HT1080 (cell line): ENCODE measurements around the gene PPP2R5A. TPM values are rescaled to one million over a fixed set of nuclear protein-coding genes. Genes with fewer than 3 reads are reported as not detected.
"Not testable (repeated sequence)": the region's sequence is repeated elsewhere in the genome, so short reads cannot be mapped to it uniquely, and the experiment has no call there.

Experiments used
- DNase-seq: peaks from one replicate; pipeline ENCODE4 v3.0.0-alpha.2; 2015; ENCODE audit warnings: low read depth
- total RNA-seq: library from RNA; depleted of rRNA; stranded (reverse); fragments of >200 nt; shearing (Covaris generic); gene quantifications from 2 replicates; pipeline ENCODE4 v1.2.3, GENCODE V29; 2014

Gene PPP2R5A
- total RNA-seq, 1 experiment from 2014 or later, result 11.3 TPM

DNA sequence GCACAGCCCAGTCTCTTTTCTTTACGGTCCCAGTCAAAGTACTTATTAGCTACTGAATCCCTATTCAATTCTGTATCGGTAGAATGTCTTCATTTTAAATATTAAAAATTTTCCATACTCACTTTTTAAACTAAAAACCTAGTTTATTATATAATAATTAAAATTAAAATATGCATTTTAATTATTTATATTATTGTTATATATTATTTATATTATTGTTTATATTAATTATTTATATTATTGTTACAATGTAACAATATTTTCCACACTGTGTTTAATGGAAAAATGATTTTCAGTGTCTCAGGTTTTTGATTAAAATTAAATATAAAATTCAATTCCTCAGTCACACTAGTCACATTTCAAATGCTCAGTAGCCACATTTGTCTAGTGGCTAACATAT, 18.2 kb upstream of the PPP2R5A start:
- DNase-seq, result no peak

DNA sequence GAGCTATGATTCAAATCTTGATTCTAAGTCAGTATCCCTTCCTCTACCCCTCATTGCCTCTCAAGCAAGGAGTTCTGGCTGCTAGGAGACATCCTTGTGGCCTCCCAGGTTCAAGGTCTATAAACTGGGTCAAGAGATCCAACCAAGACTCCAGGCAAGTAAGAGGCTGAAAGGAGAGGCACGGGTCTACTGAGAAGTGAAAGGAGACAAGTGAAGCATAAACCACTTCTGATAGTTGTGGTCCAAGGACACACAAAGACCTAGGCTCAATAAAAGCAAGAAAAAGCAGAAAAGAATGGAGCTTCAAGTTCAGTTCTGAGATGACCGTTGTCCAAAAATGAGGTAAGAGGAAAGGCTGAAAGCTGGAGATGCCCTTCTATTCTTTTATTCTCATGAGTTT, 17.8 kb upstream of the PPP2R5A start:
- DNase-seq, result no peak

DNA sequence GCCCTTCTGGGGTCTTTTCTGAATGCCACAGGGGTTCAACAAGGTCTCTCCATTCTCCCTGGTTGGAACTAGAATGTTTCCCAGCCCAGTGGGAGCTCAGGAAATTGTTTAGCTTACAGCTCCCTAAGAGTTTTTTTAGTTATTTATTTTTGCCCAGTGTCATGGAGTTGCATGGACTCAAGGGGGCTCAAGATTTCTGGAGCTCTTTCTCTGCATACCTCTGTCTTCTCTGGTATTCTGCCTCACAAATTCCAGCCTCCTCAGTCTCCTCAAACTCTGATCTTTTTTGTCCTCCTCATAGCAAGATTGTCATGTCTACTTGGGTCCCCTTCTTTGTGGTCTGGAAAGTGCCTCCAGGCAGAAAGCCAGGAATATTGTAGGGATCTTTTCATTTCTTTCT, 15.9 kb upstream of the PPP2R5A start:
- no peak for DNase-seq

DNA sequence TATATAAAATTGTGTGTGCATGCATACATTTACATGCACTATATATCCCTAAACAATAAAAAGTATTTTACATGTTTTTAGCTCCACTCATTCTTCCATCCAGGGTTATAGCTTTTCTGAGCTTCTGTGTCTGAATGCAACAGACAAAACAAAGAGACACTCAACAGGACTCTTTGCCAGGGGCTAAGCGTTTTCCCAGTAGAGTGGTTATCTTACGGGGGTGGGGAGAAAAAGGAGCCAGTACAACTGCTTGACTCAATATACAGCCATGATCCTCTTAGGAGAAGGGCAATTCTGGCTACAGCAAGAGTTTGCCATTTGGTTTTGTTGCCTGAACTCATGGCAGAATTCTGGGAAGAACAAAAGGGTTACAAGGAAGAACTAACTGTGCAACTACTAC, 14.6 kb upstream of the PPP2R5A start:
- DNase-seq, result no peak

DNA sequence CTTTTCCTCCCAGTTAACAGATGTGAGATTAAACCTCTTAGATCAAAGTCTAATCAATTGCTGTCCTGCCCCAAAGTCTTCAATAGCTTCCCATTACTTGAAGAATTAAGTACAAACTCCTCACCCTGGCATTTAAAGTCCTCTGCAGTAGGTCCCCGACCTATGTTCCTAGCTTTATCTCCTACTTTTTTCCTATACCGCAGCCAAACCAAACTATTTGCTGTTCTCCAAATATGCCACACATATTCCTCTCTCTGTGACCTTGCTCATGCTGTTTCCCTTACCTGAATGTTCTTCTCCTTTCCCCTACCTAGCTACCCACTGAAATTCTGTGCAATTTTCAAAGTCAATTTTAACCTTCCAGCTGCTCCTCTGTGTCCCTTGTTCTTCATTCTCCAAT, 14.0 kb upstream of the PPP2R5A start:
- no peak for DNase-seq

DNA sequence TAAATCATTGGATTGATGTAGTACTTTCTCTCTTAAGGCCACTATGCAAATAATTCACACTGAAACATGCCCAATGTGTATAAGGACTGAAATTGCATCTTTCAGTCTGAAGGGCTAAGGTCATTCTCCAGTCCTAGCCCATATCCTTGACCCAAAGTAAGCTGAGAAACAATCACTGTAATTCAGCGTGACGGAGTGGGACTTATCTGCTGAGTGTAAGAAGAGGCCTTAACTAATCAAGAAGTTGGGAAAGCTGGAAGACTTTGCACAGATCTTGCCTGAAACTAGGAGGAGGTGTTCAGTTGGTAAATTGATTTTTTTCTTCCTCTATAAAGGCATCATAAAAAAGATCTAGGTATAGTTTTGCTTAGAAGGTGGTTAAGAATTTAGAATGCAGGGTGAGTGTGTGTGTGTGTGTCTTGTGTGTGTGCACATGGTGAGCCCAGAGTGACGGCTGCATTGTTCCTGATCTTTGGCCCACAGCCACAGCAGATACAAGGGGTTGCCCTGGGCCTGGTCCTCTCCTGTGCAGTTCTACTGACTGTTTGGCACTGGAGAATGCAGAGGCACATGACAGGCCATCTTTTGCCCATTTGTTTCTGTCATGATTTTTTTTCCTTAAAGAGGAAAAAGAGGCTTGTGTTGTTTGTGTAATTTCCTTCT, 13.3 kb upstream of the PPP2R5A start:
- DNase-seq, result no peak

DNA sequence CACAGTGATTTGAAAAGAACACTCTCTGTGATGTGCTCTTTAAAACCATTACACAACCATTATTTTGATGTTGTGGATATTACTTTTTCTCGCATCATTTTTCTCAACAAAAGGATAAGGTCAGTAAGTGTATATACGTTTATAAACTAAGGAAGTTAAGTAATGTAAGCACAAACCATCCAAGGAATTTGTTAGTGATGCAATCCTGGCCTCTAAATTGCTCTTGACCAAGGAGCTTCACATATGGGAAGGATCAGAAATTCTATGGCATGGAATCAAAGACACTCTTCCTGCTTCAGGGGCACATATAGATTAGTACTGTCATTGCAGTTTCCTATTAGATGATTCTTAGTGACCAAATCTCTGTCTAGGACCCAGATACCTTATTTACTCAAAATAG, 3.6 kb upstream of the PPP2R5A start:
- DNase-seq, result no peak

DNA sequence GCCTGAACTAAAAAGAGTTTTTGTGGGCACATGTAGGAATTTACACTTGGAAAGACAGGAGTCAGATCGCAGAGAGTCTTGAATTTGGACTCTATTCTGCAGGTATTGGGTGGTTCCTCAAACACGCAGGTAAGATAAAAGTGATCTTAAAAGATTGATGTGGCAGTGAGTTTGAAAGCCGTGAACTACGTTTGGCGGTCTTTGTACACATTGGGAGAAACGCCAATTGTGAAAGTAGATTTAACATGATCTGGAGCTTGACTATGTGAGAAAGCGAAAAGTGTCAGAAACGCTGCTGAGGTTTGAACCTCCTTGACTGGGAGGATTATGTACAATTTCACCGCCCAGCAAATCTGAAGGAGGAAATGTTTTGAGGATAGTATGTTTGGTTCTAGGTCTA, 1.5 kb upstream of the PPP2R5A start:
- DNase-seq, result no peak

DNA sequence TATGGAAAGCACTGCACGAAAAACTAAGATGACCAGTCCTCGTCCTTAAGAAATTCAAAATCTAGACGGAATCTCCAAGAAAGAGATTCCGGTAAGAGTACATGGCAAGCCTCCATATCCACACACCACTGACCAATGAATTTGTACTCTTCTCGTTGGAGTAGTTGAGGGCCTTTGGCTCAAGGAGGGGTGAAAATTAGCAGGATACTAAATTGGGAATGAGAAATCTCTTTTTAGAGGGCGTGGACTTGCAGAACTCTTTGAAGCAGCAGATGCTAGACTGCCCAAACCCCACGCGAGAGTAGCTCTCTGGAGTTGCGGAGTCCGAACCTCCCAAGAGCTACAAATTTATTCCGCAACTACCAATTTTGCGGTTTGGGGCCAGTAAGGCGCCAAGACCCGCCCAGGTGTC, 872 bp upstream of the PPP2R5A start:
- DNase-seq, result no peak

DNA sequence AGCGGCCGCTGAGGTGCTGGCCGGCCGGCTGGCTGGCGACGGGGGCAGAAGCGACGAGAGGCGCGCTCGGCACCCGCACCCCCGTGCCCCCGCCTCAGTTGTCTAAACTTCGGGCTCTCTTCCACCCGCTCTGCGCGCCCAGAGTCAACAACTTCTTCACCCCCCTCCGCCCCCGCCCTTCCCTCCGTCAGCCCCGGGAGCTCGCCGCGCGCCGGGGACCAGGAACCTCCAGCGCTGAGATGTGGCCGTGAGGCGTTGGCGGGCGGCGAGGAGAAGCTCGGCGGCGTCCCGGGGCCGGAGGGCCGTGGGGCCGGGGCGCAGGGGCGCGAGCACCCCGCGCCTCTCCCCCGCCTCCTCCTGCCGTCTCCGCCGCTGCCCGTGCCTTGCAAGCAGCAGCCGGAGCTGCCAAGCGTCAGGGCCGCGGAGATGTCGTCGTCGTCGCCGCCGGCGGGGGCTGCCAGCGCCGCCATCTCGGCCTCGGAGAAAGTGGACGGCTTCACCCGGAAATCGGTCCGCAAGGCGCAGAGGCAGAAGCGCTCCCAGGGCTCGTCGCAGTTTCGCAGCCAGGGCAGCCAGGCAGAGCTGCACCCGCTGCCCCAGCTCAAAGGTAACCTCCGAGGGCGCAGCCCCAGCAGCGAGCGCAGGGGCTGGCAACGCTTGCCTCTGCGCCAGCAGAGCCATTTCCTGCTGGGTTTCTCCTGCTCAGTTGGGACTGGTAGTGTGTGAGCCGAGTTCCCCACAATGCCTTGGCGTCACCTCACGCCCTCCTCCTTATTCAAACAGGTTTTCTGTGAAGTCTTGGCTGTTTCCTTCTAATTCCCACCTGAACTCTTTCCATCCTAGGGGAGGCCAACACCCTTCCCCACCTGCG, 710 bp downstream of the PPP2R5A start:
- DNase-seq, result peak; percentile 52

DNA sequence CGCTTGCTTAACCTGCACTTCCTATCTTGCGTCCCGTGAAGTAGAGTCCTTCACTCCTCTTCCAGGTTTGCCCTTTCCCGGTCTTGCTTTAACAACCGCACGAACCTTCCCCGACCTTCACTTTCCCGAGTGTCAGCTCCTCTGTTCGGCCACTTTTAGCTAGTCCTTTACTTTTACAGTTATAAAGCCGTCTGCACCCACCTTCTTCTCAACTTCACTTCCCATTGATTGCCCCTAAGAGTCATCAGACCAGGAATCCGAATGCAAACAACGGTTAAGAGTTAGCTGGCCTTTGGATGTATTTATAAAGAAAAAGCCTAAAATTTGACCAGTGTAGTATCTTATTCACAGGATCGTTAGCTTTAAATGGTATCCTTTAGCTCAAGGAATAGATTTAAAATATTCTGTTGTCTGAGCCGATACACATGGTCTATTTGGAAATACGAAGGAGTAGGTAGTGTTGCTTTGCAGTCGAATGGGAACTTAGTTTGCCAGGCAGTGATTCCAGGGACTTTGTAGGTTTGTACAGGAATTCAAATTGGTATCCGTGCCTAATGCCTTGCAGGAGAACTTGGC, 1.4 kb downstream of the PPP2R5A start:
- no peak for DNase-seq

DNA sequence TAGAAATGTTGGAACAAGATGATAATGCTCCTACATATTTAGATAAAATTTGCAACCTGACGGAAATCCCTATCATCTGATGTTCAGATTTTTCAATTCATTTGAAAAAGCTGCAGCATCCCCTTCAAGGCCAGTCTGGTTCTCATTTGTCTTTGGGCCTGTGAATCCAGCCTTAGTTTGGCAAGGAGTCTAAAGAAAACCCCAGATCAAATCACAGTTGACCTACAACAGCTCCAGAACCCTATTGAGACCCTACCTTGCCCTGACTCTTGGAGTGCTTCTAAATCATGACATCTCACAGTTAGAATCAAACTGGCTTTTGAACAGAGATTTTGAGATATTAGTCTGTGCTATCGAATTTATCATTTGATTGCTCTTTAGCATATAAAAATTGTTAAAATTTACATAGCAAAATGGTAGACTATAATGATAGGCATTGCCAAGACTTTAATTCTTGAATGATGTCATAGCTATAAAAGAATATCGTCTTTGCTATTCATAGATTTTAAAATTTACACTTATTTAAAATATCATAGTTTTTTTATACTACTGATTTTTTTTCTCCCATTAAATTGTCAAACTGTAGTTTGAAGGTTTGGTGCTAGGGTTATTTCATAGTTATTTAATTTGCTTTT, 2.2 kb downstream of the PPP2R5A start:
- no peak for DNase-seq

DNA sequence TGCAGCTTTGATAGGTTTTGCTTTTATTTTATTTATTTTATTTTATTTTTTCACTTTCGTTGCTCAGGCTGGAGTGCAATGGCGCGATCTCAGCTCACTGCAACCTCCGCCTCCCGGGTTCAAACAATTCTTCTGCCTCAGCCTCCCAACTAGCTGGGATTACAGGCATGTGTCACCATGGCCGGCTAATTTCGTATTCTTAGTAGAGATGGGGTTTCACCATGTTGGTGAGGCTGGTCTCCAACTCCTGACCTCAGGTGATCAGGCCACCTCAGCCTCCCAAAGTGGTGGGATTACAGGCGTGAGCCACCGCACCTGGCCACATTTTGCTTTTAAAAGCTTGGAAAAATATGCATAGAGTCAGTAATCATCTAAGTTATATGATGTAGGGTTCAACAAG, 2.8 kb downstream of the PPP2R5A start:
- not testable (repeated sequence) for DNase-seq

DNA sequence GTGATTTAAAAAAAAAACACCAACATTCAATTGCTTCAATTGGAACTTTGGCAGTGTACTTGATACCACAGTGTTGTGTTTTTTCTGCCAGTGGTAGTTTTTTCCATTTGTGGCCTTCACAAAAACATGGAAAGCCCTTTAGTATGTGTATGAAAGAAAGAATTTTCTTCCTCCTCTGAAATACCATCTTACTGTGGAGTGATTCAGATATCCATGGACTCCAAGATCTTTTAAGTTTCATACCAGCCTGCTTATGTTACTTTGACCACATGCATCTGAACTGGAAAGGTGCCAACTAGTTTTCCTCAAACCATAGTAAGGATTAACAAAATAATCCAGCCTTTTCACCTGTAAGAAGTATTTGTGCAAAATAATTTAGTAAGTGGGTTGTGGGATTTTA, 3.4 kb downstream of the PPP2R5A start:
- DNase-seq, result peak; percentile 55

DNA sequence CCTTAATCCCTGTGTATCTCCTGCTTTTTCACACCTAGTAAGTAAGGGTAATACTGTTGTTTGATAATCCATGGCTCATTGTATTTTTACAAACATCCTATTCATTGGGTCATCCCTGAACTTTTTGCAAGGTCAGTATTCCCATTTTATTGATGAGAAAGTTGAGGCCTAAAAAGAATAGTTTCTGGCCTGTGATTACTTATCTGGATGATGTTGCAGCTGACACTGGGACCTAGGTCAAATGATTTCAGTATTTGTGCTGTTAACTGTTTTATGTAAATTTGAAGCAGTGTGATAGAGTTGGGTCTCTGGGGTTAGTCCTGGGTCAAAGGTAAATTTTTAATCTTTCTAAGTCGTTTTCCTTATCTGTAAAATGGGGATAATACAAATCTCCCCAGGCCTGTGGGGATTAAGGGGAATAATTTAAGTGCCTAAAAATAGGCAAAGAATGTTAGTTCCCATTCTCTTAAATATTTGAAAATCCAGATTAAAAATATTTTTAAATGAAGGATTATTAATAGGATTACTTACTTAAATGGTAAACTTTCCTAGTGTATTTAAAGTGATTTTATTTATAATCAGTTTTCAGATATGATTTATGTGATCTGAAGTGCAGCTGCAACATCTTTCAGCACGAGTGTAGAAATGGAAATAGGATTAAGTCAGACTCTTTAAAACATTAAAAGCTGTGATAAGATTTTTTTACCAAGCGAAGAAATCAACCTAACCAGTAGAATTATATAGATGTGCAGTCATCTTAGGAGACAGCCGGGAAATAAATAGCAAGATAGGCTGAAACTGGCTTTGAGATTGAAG, 4.3 kb downstream of the PPP2R5A start:
- DNase-seq, result no peak

DNA sequence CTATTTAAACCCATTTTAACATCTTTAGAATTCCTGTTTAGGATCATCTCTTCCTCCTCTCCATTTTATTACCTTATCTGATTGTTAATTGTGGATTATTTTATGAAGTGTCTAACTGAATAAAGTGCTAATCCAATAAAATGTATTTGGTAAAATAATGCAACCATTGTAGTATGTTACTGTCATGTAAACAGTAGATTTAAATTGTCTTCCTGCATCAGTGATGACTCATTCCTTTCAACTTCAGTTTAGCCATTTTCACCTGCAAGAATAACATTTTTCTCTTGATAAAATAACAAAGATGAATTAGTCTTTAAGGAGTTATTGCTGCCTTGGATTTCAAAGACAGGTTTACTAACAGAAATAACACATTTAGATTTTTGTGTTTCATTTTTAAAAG, 5.4 kb downstream of the PPP2R5A start:
- peak; percentile 45 for DNase-seq

DNA sequence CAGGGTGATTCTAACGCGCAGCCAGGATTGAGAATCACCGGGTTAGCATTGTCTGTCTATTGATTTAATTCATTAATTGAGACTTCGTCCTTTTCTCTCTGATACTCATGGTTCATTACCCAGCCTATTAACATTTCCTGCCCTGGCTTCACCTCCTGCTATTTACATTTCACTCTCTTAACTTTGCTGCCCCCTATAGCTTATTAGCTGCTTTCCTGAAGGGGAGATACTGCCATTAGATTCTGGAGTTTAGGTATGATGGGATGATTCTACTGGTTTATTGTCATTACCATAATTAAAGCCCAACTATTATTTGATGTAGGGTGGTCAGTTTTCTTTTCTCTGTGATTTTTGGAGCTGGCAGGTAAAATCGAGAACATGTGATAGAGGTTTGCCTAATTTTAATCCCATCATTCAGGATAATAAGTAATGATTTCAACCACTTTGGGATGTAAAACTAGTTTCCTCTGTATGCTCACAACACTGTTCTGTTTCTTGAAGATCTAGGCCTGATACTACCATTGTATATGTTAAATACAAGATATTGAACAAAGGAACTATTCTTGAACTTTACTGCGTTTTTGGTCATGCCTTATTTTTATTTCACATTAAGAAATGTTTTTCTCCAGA, 6.4 kb downstream of the PPP2R5A start:
- DNase-seq, result peak; percentile 53

DNA sequence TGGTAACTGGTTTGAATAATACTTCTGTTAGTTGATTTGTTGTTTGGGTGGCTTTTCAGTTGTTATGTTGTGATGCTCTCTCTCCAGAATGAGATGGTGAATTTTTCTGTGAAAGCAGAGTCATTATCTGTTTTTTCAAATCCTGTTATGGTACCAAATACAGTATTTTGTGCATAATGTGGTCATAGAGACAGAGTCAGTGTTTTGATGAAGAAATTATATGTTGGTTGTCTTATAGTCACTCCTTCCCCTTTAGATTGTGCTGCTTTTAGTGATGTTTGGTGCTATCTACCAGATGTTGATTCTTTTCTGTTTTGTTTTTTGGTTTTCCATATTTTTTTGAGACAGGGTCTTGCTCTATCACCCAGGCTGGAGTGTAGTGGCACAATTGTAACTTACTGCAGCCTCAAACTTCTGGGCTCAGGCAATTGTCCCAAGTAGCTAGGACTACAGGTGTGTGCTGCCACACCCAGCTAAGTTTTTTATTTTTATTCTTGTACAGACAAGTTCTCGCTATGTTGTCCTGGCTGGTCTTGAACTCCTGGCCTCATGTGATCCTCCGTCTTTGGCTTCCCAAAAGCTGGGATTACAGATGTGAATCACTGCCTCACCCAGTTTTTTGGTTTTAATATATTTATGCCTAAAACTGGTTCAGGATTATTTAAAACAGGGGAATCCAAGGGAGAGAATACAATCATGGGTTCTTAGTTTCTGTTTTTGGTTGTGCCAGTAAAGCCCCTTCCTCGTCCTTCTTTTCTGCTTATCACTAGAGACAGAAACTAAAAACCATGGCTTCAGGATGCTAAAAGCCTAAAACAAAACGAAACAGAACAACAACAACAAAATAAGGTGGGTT, 7.3 kb downstream of the PPP2R5A start:
- DNase-seq, result no peak

DNA sequence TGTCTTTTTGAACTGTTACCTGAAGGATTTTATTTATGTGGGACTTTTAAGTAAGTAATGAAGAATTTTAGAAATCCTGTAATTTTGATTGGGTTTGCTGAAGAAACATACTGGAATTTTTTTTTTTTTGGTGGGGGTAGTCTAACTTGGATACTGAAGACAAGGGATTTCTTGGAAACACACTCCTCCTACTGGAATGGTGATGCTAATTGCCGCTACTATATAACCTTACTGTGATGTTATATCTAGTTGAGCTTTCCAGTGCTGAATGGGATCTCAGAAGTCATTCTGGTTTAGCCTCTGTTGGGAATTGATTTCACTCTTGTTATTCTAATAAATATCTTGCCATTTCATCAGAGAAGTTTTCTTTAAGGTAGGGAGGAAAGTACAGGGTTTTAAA, 8.4 kb downstream of the PPP2R5A start:
- peak; percentile 16 for DNase-seq

DNA sequence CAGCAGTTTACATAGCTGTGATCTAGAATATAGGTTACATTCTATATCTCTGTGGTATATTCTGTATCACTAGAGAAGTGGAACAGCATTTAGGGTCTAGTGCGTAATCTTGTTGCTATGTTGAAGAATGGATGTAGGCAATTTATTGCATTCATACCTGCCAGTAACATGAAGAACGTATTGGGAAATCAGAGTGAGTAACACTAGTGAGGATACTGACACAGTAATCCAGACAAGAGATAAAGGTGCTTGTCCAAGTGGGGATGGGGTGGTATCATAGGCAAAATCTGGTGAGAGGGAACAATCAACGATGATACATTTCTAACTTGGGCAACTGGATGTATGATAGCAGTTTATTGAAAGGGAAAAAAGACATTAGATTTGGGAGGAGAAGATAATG, 9.8 kb downstream of the PPP2R5A start:
- DNase-seq, result no peak
